ENCODE measurements around the gene SFRP2.

DNA sequence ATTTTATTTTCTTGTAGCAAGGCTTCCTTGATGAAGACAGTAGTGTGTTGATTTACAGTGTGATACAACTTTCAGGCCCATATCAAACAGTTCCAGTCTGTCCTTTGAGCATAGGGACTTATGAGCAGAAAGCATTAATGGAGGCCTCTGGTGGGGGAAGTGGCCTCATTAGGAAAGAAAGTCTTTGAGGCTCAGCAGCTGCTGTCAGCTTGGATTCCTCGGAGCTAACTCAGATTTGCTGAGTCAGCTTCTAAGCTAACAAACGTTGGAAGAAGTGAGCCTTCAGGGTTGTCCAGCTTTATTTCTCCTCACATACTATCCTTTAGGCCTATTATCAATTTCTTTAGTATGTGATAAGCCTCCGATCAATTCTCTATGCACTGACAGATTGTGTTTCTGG is 15.8 kb upstream of the SFRP2 start:
- no peak for TF ChIP-seq GATA2 (IDR thresholded peaks at IDR 0.05; ENCODE audit: low read depth, low read length)
- TF ChIP-seq GATA3 (IDR thresholded peaks at IDR 0.05; ENCODE audit: low read depth, low read length): no peak

Data from SH-SY5Y (cell line).